K562 (cell line): ENCODE data around the gene SLC25A1. TPM values are rescaled to one million over a fixed set of nuclear protein-coding genes. Genes with fewer than 3 reads are reported as not detected.
"Not testable (repeated sequence)": the region's sequence is repeated elsewhere in the genome, so short reads cannot be mapped to it uniquely, and the experiment has no call there.

ENCODE experiments used
- CBFB ChIP-seq: sonication (generic); formaldehyde crosslinking; IDR thresholded peaks from 2 replicates; pipeline ENCODE4 v1.4.0; 2020; ENCODE audit warnings: mild to moderate bottlenecking, missing genetic modification reagents
- CTBP1 ChIP-seq: fragments of 450-650 bp; IDR thresholded peaks from 2 replicates; pipeline ENCODE4 v1.6.1; 2016; ENCODE audit warnings: borderline replicate concordance
- DEAF1 ChIP-seq: fragments of 450-650 bp; formaldehyde crosslinking; IDR thresholded peaks from 2 replicates; pipeline ENCODE4 v1.4.0; 2020; ENCODE audit warnings: mild to moderate bottlenecking, moderate library complexity
- FOXM1 ChIP-seq, 2 experiments: fragments of 450-650 bp in 1 of 2; sonication (generic) in 1 of 2; formaldehyde crosslinking in 1 of 2; IDR thresholded peaks; 2 replicates each; pipeline versions ENCODE4 v1.6.1 to v1.9.0; 2017 to 2022; ENCODE audit warnings: low read depth in 2 of 2, mild to moderate bottlenecking in 2 of 2, missing genetic modification reagents in 1 of 2, moderate library complexity in 1 of 2
- MAFG ChIP-seq: fragments of 450-650 bp; conservative IDR thresholded peaks from 2 replicates; pipeline ENCODE4 v1.6.1; 2016; ENCODE audit warnings: missing genetic modification characterization, missing compliant biosample characterization
- MAZ ChIP-seq, 2 experiments: fragments of 450-650 bp in 1 of 2; sonication (generic) in 1 of 2; formaldehyde crosslinking; IDR thresholded peaks in 1 of 2; conservative IDR thresholded peaks in 1 of 2; 2 replicates each; pipeline versions ENCODE4 v1.4.0 to v1.5.0; 2020; ENCODE audit warnings: mild to moderate bottlenecking in 1 of 2, missing genetic modification reagents in 1 of 2
- PHB ChIP-seq: fragments of 250-450 bp; sonication (Bioruptor Pico); IDR thresholded peaks from 2 replicates; pipeline ENCODE4 v1.5.0; 2021
- REST ChIP-seq, 2 experiments: fragments of 450-650 bp; formaldehyde crosslinking in 1 of 2; IDR thresholded peaks; 2 replicates each; pipeline versions ENCODE4 v1.4.0 to v1.6.1; 2014 to 2020; ENCODE audit warnings: mild to moderate bottlenecking in 2 of 2, borderline replicate concordance in 1 of 2, low read depth in 1 of 2
- STAG1 ChIP-seq: sonication (generic); formaldehyde crosslinking; IDR thresholded peaks from 2 replicates; pipeline ENCODE4 v1.5.0; 2020; ENCODE audit warnings: missing genetic modification reagents, borderline replicate concordance
- TEAD2 ChIP-seq: fragments of 450-650 bp; IDR thresholded peaks from 2 replicates; pipeline ENCODE4 v1.6.1; 2016; ENCODE audit warnings: missing genetic modification characterization, control low read depth, missing compliant biosample characterization
- ZNF12 ChIP-seq: sonication (generic); formaldehyde crosslinking; IDR thresholded peaks from 2 replicates; pipeline ENCODE4 v1.4.0; 2020; ENCODE audit warnings: mild to moderate bottlenecking, missing genetic modification reagents
- ZNF134 ChIP-seq: fragments of 250-450 bp; sonication (Bioruptor Pico); conservative IDR thresholded peaks from 2 replicates; pipeline ENCODE4 v1.4.0; 2020
- ZNF316 ChIP-seq: fragments of 450-650 bp; IDR thresholded peaks from 2 replicates; pipeline ENCODE4 v1.6.1; 2016
- polyA plus RNA-seq, 8 experiments: library from polyadenylated mRNA; depleted of rRNA in 4 of 8; stranded (reverse) in 5 of 8; unstranded in 3 of 8; fragments of >200 nt; fragmentation: Nextera tagmentation in 2 of 8; fragmentation: Illumina TruSeq in 1 of 8; extraction: Ambion mirVana in 2 of 8; extraction: Trizol in 1 of 8; gene quantifications; 2 replicates each; pipeline versions ENCODE4 v1.2.1 to v1.2.3, GENCODE V29; 2011 to 2014; ENCODE audit warnings: inconsistent platforms in 1 of 8, missing spikeins in 1 of 8
- total RNA-seq, 7 experiments: library from RNA; depleted of rRNA in 6 of 7; stranded (reverse); fragments of >200 nt in 6 of 7; fragmentation: Illumina TruSeq in 2 of 7; extraction: Trizol in 2 of 7; gene quantifications; 2 replicates each; pipeline versions ENCODE4 v1.2.1 to v1.2.3, GENCODE V29; 2011 to 2021; ENCODE audit warnings: low replicate concordance in 1 of 7

The SLC25A1 gene
- total and polyA plus RNA-seq, 9 of the 15 experiments (the other 6 are each of a cell fraction or from before 2014, with no cell fraction given) = 11.0 to 408 (median 110) TPM

- not testable (repeated sequence) for TF ChIP-seq REST (IDR thresholded peaks at IDR 0.05; ENCODE audit: borderline replicate concordance); FOXM1 (CRISPR knock-in tag; IDR thresholded peaks at IDR 0.05; ENCODE audit: low read depth)
- TF ChIP-seq REST (CRISPR knock-in tag; IDR thresholded peaks at IDR 0.05; ENCODE audit: low read depth) (0 out of 2 replicates have a peak, but pooled peaks have one; percentile 70), CTBP1 (peak; percentile 54), STAG1 (CRISPR knock-in tag) (0 out of 2 replicates have a peak, but pooled peaks have one; percentile 18), FOXM1 (IDR thresholded peaks at IDR 0.05; ENCODE audit: low read depth) (peak; percentile 12; the same call in 1 of the 2 replicates), CBFB (CRISPR knock-in tag) (0 out of 2 replicates have a peak, but pooled peaks have one; percentile 25), TEAD2 (tag) (0 out of 2 replicates have a peak, but pooled peaks have one; percentile 17), ZNF316 (peak; percentile 80), PHB (CRISPR knock-in tag) (0 out of 2 replicates have a peak, but pooled peaks have one; percentile 27), ZNF12 (CRISPR knock-in tag) (0 out of 2 replicates have a peak, but pooled peaks have one; percentile 60), DEAF1 (CRISPR knock-in tag) (0 out of 2 replicates have a peak, but pooled peaks have one; percentile 2), MAZ (CRISPR knock-in tag; conservative IDR thresholded peaks at IDR 0.05 in 1 of 2, IDR thresholded peaks at IDR 0.05 in 1 of 2) (0 out of 4 replicates have a peak, but pooled peaks of 1 of the 2 experiments have one; percentile 14), MAFG (0 out of 2 replicates have a peak, but pooled peaks have one; percentile 7), ZNF134 (CRISPR knock-in tag) (0 out of 2 replicates have a peak, but pooled peaks have one; percentile 3)
These were observed 24.3 kb upstream of the SLC25A1 start (continued) for GRCh38 chr22:19202799-19203186.
